IMR-90 (cell line): ENCODE data around the gene SVIP. TPM values are rescaled to one million over a fixed set of nuclear protein-coding genes. Genes with fewer than 3 reads are reported as not detected.

ENCODE experiments used
- ATAC-seq: fragments of 200-7000 bp; cut with Tn5 transposase; 2 replicates; pipeline ENCODE4 v1.9.1; 2020; ENCODE audit warnings: low read depth, mild to moderate bottlenecking, moderate library complexity
- BruUV-seq: library from RNA; stranded (reverse); fragments of 400-500 nt; replicated peaks from 2 replicates; lab custom pipeline; 2021; lab: Mats Ljungman, UMichigan
- CTCF ChIA-PET: fragments of 300-600 bp; formaldehyde crosslinking; extraction: SDS; loops from one replicate; lab custom pipeline; 2021; ENCODE audit warnings: antibody characterized with exemption; lab: Yijun Ruan, JAX
- POLR2A ChIA-PET: fragments of 300-600 bp; sonication (Branson Sonifier 250); formaldehyde crosslinking; loops from one replicate; lab custom pipeline; 2022; ENCODE audit warnings: antibody characterized with exemption; ENCODE audit not compliant: unreplicated experiment; lab: Charles Lee
- DNase-seq: peaks from one replicate; pipeline ENCODE4 v3.0.0; 2013
- H2AFZ ChIP-seq: replicated peaks from 2 replicates; pipeline ENCODE3; 2013; ENCODE audit warnings: low read length, mild to moderate bottlenecking; ENCODE audit not compliant: poor library complexity
- H2AK5ac ChIP-seq: 2 replicates; pipeline ENCODE4 v1.6.1; 2013; ENCODE audit warnings: low read depth, low read length, inconsistent platforms
- H2AK9ac ChIP-seq: replicated peaks from 2 replicates; pipeline ENCODE3; 2013; ENCODE audit warnings: mild to moderate bottlenecking, low read depth, low read length, moderate library complexity; ENCODE audit not compliant: poor library complexity
- H2BK120ac ChIP-seq: 2 replicates; pipeline ENCODE4 v1.6.1; 2013; ENCODE audit warnings: low read depth, low read length, inconsistent platforms
- H2BK15ac ChIP-seq: 3 replicates; pipeline ENCODE4 v1.6.1; 2013; ENCODE audit warnings: low read depth, low read length, inconsistent platforms
- H2BK20ac ChIP-seq: 2 replicates; pipeline ENCODE4 v1.6.1; 2013; ENCODE audit warnings: low read depth, mild to moderate bottlenecking, inconsistent platforms, low read length, moderate library complexity
- H2BK5ac ChIP-seq: 2 replicates; pipeline ENCODE4 v1.6.1; 2013; ENCODE audit warnings: mild to moderate bottlenecking, low read depth, low read length, inconsistent platforms; ENCODE audit not compliant: poor library complexity, severe bottlenecking
- H3K14ac ChIP-seq: replicated peaks from 2 replicates; pipeline ENCODE4 v1.6.1; 2013; ENCODE audit warnings: low read depth, low read length, inconsistent platforms
- H3K18ac ChIP-seq: 2 replicates; pipeline ENCODE4 v1.6.1; 2013; ENCODE audit warnings: low read depth, low read length, control low read depth
- H3K23ac ChIP-seq: 2 replicates; pipeline ENCODE4 v1.6.1; 2013; ENCODE audit warnings: low read depth, low read length, inconsistent platforms
- H3K27ac ChIP-seq: 2 replicates; pipeline ENCODE4 v1.5.1; 2013; ENCODE audit warnings: mild to moderate bottlenecking, control low read depth, low read length; ENCODE audit not compliant: insufficient read depth
- H3K27me3 ChIP-seq: 2 replicates; pipeline ENCODE4 v1.6.1; 2013; ENCODE audit warnings: low read length; ENCODE audit not compliant: control insufficient read depth, insufficient read depth
- H3K36me3 ChIP-seq: 2 replicates; pipeline ENCODE4 v1.6.1; 2013; ENCODE audit warnings: low read length, mixed read lengths; ENCODE audit not compliant: control insufficient read depth, insufficient read depth
- H3K4ac ChIP-seq: 2 replicates; pipeline ENCODE4 v1.6.1; 2013; ENCODE audit warnings: low read depth, low read length, inconsistent platforms
- H3K4me1 ChIP-seq: 2 replicates; pipeline ENCODE4 v1.6.1; 2013; ENCODE audit warnings: low read length, mixed read lengths; ENCODE audit not compliant: control insufficient read depth, insufficient read depth
- H3K4me2 ChIP-seq: 2 replicates; pipeline ENCODE4 v1.6.1; 2013; ENCODE audit warnings: low read depth, mild to moderate bottlenecking, control low read depth, low read length, moderate library complexity
- H3K4me3 ChIP-seq: 2 replicates; pipeline ENCODE4 v1.5.1; 2013; ENCODE audit warnings: low read depth, mild to moderate bottlenecking, control low read depth, low read length, moderate library complexity; ENCODE audit not compliant: insufficient read depth
- H3K56ac ChIP-seq: 2 replicates; pipeline ENCODE4 v1.6.1; 2013; ENCODE audit warnings: low read length, inconsistent platforms; ENCODE audit not compliant: insufficient read depth; ENCODE audit errors: extremely low read depth
- H3K79me1 ChIP-seq, 2 experiments: 2 replicates each; pipeline ENCODE4 v1.6.1; 2013; ENCODE audit warnings: low read length in 2 of 2, inconsistent platforms in 1 of 2, low read depth in 1 of 2
- H3K9ac ChIP-seq: 2 replicates; pipeline ENCODE4 v1.6.1; 2013; ENCODE audit warnings: low read depth, low read length, control low read depth
- H3K9me1 ChIP-seq: 2 replicates; pipeline ENCODE4 v1.6.1; 2013; ENCODE audit warnings: low read length, inconsistent platforms; ENCODE audit not compliant: insufficient read depth
- H3K9me3 ChIP-seq: 2 replicates; pipeline ENCODE4 v1.6.1; 2013; ENCODE audit warnings: low read length; ENCODE audit not compliant: control insufficient read depth, insufficient read depth
- H4K20me1 ChIP-seq: 2 replicates; pipeline ENCODE4 v1.6.1; 2013; ENCODE audit warnings: low read length, inconsistent platforms; ENCODE audit not compliant: insufficient read depth
- H4K5ac ChIP-seq: 2 replicates; pipeline ENCODE4 v1.6.1; 2013; ENCODE audit warnings: mild to moderate bottlenecking, low read depth, low read length, control low read depth
- H4K8ac ChIP-seq, 2 experiments: 2 replicates each; pipeline ENCODE4 v1.6.1; 2013; ENCODE audit warnings: low read depth in 2 of 2, low read length in 2 of 2, control low read depth in 1 of 2, inconsistent platforms in 1 of 2
- H4K91ac ChIP-seq: 2 replicates; pipeline ENCODE4 v1.6.1; 2013; ENCODE audit warnings: low read depth, low read length, inconsistent platforms; ENCODE audit not compliant: insufficient read depth
- MXI1 ChIP-seq: IDR thresholded peaks from 2 replicates; pipeline ENCODE4 v1.6.1; 2012; ENCODE audit warnings: low read depth, mild to moderate bottlenecking, low read length, moderate library complexity, borderline replicate concordance
- dilution Hi-C: fragments of 300-500 bp; cut with HindIII; formaldehyde crosslinking; loops from one replicate; pipeline ENCODE4 v1.14.3; 2018; ENCODE audit warnings: low sequenced_read_pairs; ENCODE audit not compliant: unreplicated experiment
- in situ Hi-C: fragments of 300-500 bp; cut with MboI; formaldehyde crosslinking; loops from 3 replicates; pipeline ENCODE4 v1.14.3; 2019; ENCODE audit warnings: low sequenced_read_pairs, inconsistent platforms, mixed read lengths
- intact Hi-C: fragments of 100-400 bp; cut with micrococcal nuclease; formaldehyde crosslinking; loops from 2 replicates; pipeline ENCODE4 v1.10.0; 2022
- polyA plus RNA-seq, 3 experiments: library from polyadenylated mRNA; depleted of rRNA; stranded (reverse); fragments of >200 nt; gene quantifications; 2 replicates each; pipeline ENCODE4 v1.2.3, GENCODE V29; 2012; ENCODE audit warnings: low replicate concordance in 1 of 3
- total RNA-seq: library from RNA; depleted of rRNA; stranded (reverse); fragments of >200 nt; gene quantifications from 2 replicates; pipeline ENCODE4 v1.2.3, GENCODE V29; 2012

SVIP gene
- total and polyA plus RNA-seq, 2 of the 4 experiments (the other 2 are of a cell fraction): 2.0 to 6.8 TPM

- POLR2A ChIA-PET: no interaction called here
- CTCF ChIA-PET: interaction anchor here (0.6 kb wide), 1 partner anchor 1992 kb away, joined by 4 read pairs; no protein-coding TSS in a partner anchor
Observed at GRCh38 chr11:22851477-22851876, 21.9 kb upstream of the SVIP start.

More at GRCh38 chr11:22851477-22851876, 21.9 kb upstream of the SVIP start:
- no peaks in the 10 kb centered on the region for H3K27me3 ChIP-seq
- H3K4me3 ChIP-seq: no peak overlapping the region
- no peak overlapping the region for H3K56ac ChIP-seq
- H3K18ac ChIP-seq: no peak overlapping the region
- H3K9me1 ChIP-seq: no peaks in the 10 kb centered on the region
- H3K27ac ChIP-seq: no peak overlapping the region
- H2BK20ac ChIP-seq: no peak overlapping the region
- DNase-seq: no peak
- ATAC-seq: no peak
- in situ Hi-C loops (no loop called here), intact Hi-C loops (no loop called here), dilution Hi-C loops (no loop called here)
- no peak overlapping the region for H3K4me2 ChIP-seq
- H4K8ac ChIP-seq: no peak overlapping the region
- H3K9me3 ChIP-seq: no peaks in the 10 kb centered on the region
- no peak for TF ChIP-seq MXI1
- no peak overlapping the region for H4K5ac ChIP-seq
- H4K91ac ChIP-seq: no peak overlapping the region
- H3K4me1 ChIP-seq: no peaks in the 10 kb centered on the region
- no peak overlapping the region for H3K23ac ChIP-seq
- no peak overlapping the region for H2AFZ ChIP-seq
- no peak overlapping the region for H3K14ac ChIP-seq
- H2BK15ac ChIP-seq: no peak overlapping the region
- BruUV-seq: no TSS peak
- no peak overlapping the region for H2BK120ac ChIP-seq
- no peaks in the 10 kb centered on the region for H3K79me1 ChIP-seq
- no peak overlapping the region for H3K9ac ChIP-seq
- H2AK5ac ChIP-seq: no peak overlapping the region
- H4K20me1 ChIP-seq: no peaks in the 10 kb centered on the region
- no peaks in the 10 kb centered on the region for H3K36me3 ChIP-seq
- H2AK9ac ChIP-seq: no peak overlapping the region
- H2BK5ac ChIP-seq: no peak overlapping the region
- H3K4ac ChIP-seq: no peak overlapping the region
